GM18511 (cell line): Measurements from ENCODE around the gene SOCS1.

Experiments
- ATAC-seq: cut with Tn5 transposase; IDR thresholded peaks from one replicate; pipeline ENCODE4 v1.9.1; 2021; ENCODE audit warnings: mild to moderate bottlenecking, moderate library complexity; ENCODE audit not compliant: unreplicated experiment

Gene SOCS1

GRCh38 chr16:11289202-11289601, 33.2 kb upstream of the SOCS1 start:
- ATAC-seq, result no peak

GRCh38 chr16:11285842-11286241, 29.8 kb upstream of the SOCS1 start:
- ATAC-seq, result no peak

GRCh38 chr16:11283820-11284248, 27.8 kb upstream of the SOCS1 start:
- ATAC-seq, result no peak

- no peak for ATAC-seq
These were observed 24.9 kb upstream of the SOCS1 start, which contains the start of gene PRM1 for GRCh38 chr16:11280616-11281522. PRM1 (minus strand) TSS chr16:11281330; CDS start chr16:11281238, 92 bp downstream.

- no peak for ATAC-seq
These were observed 23.0 kb upstream of the SOCS1 start for GRCh38 chr16:11278681-11279628.

- no peak for ATAC-seq
These were observed 21.8 kb upstream of the SOCS1 start for GRCh38 chr16:11277607-11278337.

- ATAC-seq, result no peak
These were observed 21.0 kb upstream of the SOCS1 start for GRCh38 chr16:11276896-11277593.

GRCh38 chr16:11276143-11276895, 20.3 kb upstream of the SOCS1 start, which contains the start of gene PRM2:
PRM2 (minus strand) TSS chr16:11276480; CDS start chr16:11276370, 110 bp downstream.
- no peak for ATAC-seq

- no peak for ATAC-seq
These were observed 19.0 kb upstream of the SOCS1 start for GRCh38 chr16:11274964-11275363.

- no peak for ATAC-seq
These were observed 17.8 kb upstream of the SOCS1 start for GRCh38 chr16:11273721-11274324.

- ATAC-seq, result no peak
These were observed 17.1 kb upstream of the SOCS1 start, which contains the start of gene PRM3 for GRCh38 chr16:11272921-11273720. PRM3 (minus strand) TSS chr16:11273629; CDS start chr16:11273595, 34 bp downstream.

GRCh38 chr16:11272484-11272883, 16.5 kb upstream of the SOCS1 start:
- no peak for ATAC-seq

- ATAC-seq, result no peak
These were observed 15.6 kb upstream of the SOCS1 start for GRCh38 chr16:11271610-11272009.

- ATAC-seq, result no peak
These were observed 14.7 kb upstream of the SOCS1 start for GRCh38 chr16:11270602-11271162.

GRCh38 chr16:11268921-11269375, 12.9 kb upstream of the SOCS1 start, which contains the start of gene TNP2:
TNP2 (minus strand) TSS chr16:11269325; CDS start chr16:11269262, 63 bp downstream.
- ATAC-seq, result no peak

GRCh38 chr16:11265124-11265523, 9.1 kb upstream of the SOCS1 start:
- no peak for ATAC-seq

GRCh38 chr16:11264155-11264832, 8.3 kb upstream of the SOCS1 start:
- ATAC-seq, result no peak
